Measurements from ENCODE around the gene TRAPPC6A.

GRCh38 chr19:45215391-45216191 lies 37.6 kb upstream of the TRAPPC6A start:
- TF ChIP-seq CTCF (IDR thresholded peaks at IDR 0.05) (no peak), POLR2A (IDR thresholded peaks at IDR 0.05) (no peak), POLR2AphosphoS5 (IDR thresholded peaks at IDR 0.05) (no peak)

Measured in sigmoid colon (tissue), 4 donors.